Measurements from ENCODE around the gene UBR3. TPM values are rescaled to one million over a fixed set of nuclear protein-coding genes. Genes with fewer than 3 reads are reported as not detected.

Gene UBR3
- total RNA-seq, 2 experiments from 2014 or later: 11.6 to 21.0 TPM

GRCh38 chr2:169978402-169979017, 151.3 kb downstream of the UBR3 start:
- Histone ChIP-seq H3K9me3 (ENCODE audit: low read length) (peaks cover 8% of the 10 kb centered on the region; the same call in 1 of the 2 replicates), H3K4me1 (ENCODE audit: insufficient read depth, low read length, poor library complexity, severe bottlenecking) (no peaks in the 10 kb centered on the region), H2AFZ (ENCODE audit: low read length) (no peak overlapping the region), H3K27ac (ENCODE audit: low read depth, low read length, poor library complexity, severe bottlenecking) (no peak overlapping the region), H3K79me2 (ENCODE audit: insufficient read depth, low read depth, low read length) (no peaks in the 10 kb centered on the region), H3K4me2 (ENCODE audit: low read length) (no peak overlapping the region), H4K20me1 (ENCODE audit: insufficient read depth, low read length) (no peaks in the 10 kb centered on the region), H3K36me3 (ENCODE audit: insufficient read depth, low read length) (no peaks in the 10 kb centered on the region), H3K9me2 (ENCODE audit: insufficient read depth, low read length) (no peaks in the 10 kb centered on the region), H3K4me3 (ENCODE audit: low read depth, low read length, poor library complexity, severe bottlenecking) (no peak overlapping the region)
- no TSS peak for BruUV-seq (replicated peaks)
- intact Hi-C loops (cut with micrococcal nuclease; ENCODE audit: unreplicated experiment): no loop called here
- ChIA-PET POLR2A (no interaction called here), CTCF (ENCODE audit: unreplicated experiment) (no interaction called here)
- TF ChIP-seq CTCF (conservative IDR thresholded peaks at IDR 0.05; ENCODE audit: low read length) (no peak), EZH2phosphoT487 (IDR thresholded peaks at IDR 0.05; ENCODE audit: borderline replicate concordance, low read depth, low read length) (no peak)
- no peak for DNase-seq (ENCODE audit: low spot score)

DNA sequence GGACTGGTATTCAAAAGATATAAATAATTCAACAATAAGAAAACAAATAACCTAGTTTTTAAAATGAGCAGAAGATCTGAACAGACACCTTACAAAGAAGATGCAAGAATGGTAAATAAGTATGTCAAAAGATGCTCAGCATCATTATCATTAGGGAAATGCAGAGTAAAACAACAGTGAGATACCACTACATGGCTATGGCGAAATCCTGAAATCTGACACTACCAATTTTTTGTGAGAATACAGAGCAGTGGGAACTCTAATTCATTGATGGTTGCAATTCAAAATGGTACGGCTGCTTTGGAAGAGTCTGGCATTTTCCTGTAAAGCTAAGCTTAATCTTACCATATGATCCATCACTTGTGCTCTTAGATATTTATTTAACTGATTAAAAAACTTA, 151.8 kb downstream of the UBR3 start:
- no TSS peak for BruUV-seq (replicated peaks)
- no peaks in the 10 kb centered on the region for H3K36me3 ChIP-seq (ENCODE audit: insufficient read depth, low read length)
- no peaks in the 10 kb centered on the region for H3K79me2 ChIP-seq (ENCODE audit: insufficient read depth, low read depth, low read length)
- POLR2A ChIA-PET: no interaction called here
- no peaks in the 10 kb centered on the region for H4K20me1 ChIP-seq (ENCODE audit: insufficient read depth, low read length)
- CTCF ChIA-PET (ENCODE audit: unreplicated experiment): no interaction called here
- no peak overlapping the region for H2AFZ ChIP-seq (ENCODE audit: low read length)
- TF ChIP-seq EZH2phosphoT487 (IDR thresholded peaks at IDR 0.05; ENCODE audit: borderline replicate concordance, low read depth, low read length) (no peak), CTCF (conservative IDR thresholded peaks at IDR 0.05; ENCODE audit: low read length) (no peak)
- no peaks in the 10 kb centered on the region for H3K4me1 ChIP-seq (ENCODE audit: insufficient read depth, low read length, poor library complexity, severe bottlenecking)
- DNase-seq (ENCODE audit: low spot score): no peak
- intact Hi-C loops (cut with micrococcal nuclease; ENCODE audit: unreplicated experiment): no loop called here
- no peak overlapping the region for H3K4me2 ChIP-seq (ENCODE audit: low read length)
- no peak overlapping the region for H3K4me3 ChIP-seq (ENCODE audit: low read depth, low read length, poor library complexity, severe bottlenecking)
- no peaks in the 10 kb centered on the region for H3K9me2 ChIP-seq (ENCODE audit: insufficient read depth, low read length)
- peaks cover 8% of the 10 kb centered on the region; the same call in 1 of the 2 replicates for H3K9me3 ChIP-seq (ENCODE audit: low read length)
- H3K27ac ChIP-seq (ENCODE audit: low read depth, low read length, poor library complexity, severe bottlenecking): no peak overlapping the region

DNA sequence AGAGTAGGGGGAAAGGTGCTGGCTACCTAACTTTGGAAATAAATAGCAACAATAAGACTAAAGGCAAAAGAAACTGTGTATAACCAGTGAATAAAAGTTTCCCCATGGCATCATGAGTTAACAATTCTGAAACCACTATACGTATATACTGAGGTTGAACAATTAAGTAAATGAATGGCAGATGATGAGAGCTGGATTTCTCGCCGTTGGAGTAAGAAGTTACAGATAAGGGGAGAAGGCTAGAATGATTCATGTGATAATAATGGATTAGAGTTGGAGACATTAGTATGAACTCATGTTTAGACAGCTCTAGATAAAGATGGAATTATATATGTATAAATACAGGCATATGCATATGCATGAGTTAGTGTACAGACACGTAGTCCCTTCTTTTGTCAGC, 152.7 kb downstream of the UBR3 start:
- Histone ChIP-seq H3K9me3 (ENCODE audit: low read length) (peaks cover 8% of the 10 kb centered on the region; the same call in 1 of the 2 replicates), H3K9me2 (ENCODE audit: insufficient read depth, low read length) (no peaks in the 10 kb centered on the region), H3K4me3 (ENCODE audit: low read depth, low read length, poor library complexity, severe bottlenecking) (no peak overlapping the region), H3K4me2 (ENCODE audit: low read length) (no peak overlapping the region), H3K79me2 (ENCODE audit: insufficient read depth, low read depth, low read length) (no peaks in the 10 kb centered on the region), H3K36me3 (ENCODE audit: insufficient read depth, low read length) (no peaks in the 10 kb centered on the region), H3K27ac (ENCODE audit: low read depth, low read length, poor library complexity, severe bottlenecking) (no peak overlapping the region), H4K20me1 (ENCODE audit: insufficient read depth, low read length) (no peaks in the 10 kb centered on the region), H2AFZ (ENCODE audit: low read length) (no peak overlapping the region), H3K4me1 (ENCODE audit: insufficient read depth, low read length, poor library complexity, severe bottlenecking) (no peaks in the 10 kb centered on the region)
- intact Hi-C loops (cut with micrococcal nuclease; ENCODE audit: unreplicated experiment): no loop called here
- ChIA-PET CTCF (ENCODE audit: unreplicated experiment) (no interaction called here), POLR2A (no interaction called here)
- DNase-seq (ENCODE audit: low spot score): no peak
- TF ChIP-seq EZH2phosphoT487 (IDR thresholded peaks at IDR 0.05; ENCODE audit: borderline replicate concordance, low read depth, low read length) (no peak), CTCF (conservative IDR thresholded peaks at IDR 0.05; ENCODE audit: low read length) (no peak)
- no TSS peak for BruUV-seq (replicated peaks)

Data from OCI-LY7 (cell line).